GM18508 (cell line): ENCODE data around the gene MRPL10.

Source experiments
- ATAC-seq: cut with Tn5 transposase; IDR thresholded peaks from one replicate; pipeline ENCODE4 v1.9.1; 2021; ENCODE audit warnings: moderate number of reproducible peaks; ENCODE audit not compliant: insufficient read depth, unreplicated experiment

Gene MRPL10

DNA sequence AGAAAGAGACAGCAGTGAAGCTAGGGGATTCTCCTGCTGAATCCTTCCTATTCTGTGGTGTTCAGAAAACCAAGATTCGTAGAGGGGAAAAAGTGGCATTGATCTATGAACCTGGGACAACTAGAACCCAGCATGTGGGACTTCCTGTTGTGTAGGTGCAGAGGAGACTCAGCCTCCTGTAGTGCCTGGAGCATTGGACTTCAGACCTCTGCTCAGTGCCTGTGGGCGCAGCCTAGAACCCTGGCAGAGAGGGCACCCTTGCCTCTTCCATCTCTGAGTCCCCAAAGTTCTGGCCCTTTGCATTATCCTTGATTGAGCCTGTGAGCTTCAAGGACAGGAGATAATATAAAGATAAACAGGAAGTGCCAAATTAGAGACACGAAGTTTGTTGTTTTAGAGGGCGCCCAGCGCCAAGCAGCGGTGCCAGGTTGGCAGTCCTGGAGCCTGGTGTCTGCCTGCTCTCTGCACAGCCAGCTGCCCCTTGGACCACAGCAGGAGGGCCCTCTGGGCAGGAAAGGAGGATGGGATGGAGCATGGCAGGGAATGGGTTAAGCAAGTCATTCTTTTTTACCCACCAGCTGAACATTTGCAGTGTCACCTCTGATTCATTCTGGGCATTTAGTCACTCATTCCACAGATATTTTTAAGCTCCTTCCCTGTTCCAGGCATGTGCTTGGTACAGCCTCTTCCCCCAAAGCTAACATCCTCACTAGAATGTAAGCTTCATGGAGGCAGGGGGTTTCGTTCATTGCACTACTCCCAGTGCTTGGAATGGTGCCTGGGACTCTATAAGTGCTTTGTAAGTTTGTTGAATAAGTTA is 31.5 kb upstream of the MRPL10 start:
- no peak for ATAC-seq

DNA sequence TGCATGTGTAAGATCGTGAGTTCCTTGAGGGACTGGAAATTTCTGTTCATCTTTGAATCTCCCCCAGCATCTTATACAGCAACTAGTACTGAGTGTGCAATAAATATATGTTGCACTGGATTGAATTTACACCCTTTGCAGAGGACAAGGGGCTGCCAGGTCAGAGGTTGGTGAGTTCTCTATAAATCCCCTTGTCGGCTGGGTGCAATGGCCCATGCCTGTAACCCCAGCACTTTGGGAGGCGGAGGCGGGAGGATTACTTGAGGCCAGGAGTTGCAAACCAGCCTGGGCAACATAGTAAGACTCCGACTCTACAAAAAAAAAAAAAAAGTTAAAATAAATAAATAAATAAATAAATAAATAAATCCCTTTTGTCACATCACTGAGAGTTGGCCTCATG is 29.0 kb upstream of the MRPL10 start:
- ATAC-seq = no peak

DNA sequence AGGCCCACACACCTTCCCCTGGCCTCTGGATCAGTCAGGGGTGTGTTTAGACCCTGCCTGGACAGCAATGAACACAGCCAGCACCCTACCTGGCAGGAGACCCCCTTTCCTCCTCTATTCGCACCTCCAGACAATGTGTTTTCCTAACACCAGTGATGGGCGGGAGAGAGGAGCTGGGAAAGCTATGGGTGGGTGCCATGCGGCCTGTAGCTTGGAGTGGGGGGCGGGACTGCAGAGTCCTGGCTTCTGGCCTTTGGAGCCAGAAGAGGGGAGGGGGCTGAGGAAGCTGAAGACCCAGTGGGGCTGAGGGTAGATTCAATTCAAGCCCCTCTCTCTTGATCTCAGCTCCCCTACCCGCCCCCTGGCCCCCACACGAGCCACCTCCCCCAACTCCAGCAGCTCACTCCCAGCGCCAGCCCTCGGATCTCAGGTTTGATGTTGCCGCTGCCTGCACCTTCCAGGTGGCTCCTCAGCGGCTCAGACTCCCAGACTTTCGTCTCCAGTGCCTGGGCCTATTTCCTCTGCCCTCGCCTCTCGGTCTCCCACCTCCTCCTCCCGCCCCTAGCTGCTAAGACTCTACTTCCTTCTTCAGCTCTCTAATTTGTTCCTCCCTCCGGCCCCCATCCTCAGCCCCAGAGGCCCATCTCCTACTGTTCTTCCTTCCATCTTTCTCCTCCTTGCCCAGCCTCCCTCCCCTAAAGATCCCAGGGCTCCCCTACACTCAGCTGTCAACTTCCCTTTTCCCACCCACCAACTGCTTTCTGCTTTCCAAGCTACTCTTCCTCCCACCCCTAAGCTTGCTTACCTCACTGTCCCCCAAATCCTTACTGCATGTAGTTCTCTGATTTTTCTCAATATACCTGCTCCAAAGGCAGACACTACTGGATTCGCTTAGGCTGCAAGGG is 26.5 kb upstream of the MRPL10 start:
- ATAC-seq = no peak

DNA sequence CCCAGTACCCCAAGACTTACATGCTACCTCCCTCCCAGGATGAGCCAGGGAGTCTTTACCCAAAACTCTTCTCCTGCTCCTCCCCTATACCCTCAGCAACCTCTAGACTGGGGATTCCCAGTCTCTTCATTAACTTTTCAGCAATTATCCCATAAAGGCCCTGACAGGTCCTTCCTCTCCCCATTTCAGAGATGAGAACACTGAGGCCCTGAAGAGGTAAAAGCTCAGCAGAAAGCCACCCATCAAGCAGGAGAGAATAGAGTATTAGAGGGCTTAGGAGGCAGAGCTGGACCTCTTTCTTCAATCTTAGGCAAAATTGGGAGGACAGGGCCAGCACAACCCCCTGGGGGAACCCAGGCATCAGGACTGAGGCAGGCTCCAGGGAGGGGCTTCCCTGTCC is 25.5 kb upstream of the MRPL10 start:
- ATAC-seq = no peak

DNA sequence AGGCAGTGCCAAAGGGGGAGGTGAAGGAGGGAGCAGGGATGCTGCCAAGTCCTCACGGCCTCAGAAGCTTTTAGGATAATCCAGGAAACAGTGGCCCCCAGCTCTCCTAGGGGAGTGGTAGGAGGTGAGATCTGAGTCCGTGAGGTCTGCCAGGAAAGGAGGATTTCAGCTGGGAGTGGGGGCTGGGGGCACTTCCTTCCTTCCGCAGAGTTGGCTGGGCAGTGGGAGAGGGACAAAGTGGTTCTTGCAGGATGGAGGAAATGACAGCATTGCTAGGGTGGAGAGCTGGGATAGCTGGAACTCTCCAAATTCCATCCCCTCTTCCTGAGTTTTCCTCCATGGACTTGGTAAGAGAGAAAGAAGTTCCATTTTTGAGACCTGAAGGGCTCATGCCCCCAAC is 24.4 kb upstream of the MRPL10 start:
- ATAC-seq = no peak

DNA sequence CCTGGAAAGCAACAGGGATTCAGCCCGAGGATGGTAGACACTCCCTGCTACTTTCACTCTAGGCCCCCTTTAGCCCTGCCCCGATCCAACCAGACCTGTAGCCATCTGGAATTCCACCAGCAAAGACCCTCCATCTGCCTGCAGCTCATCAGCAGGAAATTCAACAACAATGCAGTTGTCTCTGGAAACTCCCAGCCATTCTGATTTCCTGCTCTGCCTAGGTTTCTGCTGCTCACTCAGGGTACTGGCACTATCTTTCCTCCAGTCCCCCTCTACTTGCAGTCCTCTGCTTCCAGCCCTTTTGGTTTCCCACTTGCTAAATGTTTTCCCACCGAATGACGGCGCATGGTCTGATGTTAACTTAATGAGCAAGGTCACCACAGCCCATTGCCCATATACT is 22.3 kb upstream of the MRPL10 start:
- no peak for ATAC-seq

DNA sequence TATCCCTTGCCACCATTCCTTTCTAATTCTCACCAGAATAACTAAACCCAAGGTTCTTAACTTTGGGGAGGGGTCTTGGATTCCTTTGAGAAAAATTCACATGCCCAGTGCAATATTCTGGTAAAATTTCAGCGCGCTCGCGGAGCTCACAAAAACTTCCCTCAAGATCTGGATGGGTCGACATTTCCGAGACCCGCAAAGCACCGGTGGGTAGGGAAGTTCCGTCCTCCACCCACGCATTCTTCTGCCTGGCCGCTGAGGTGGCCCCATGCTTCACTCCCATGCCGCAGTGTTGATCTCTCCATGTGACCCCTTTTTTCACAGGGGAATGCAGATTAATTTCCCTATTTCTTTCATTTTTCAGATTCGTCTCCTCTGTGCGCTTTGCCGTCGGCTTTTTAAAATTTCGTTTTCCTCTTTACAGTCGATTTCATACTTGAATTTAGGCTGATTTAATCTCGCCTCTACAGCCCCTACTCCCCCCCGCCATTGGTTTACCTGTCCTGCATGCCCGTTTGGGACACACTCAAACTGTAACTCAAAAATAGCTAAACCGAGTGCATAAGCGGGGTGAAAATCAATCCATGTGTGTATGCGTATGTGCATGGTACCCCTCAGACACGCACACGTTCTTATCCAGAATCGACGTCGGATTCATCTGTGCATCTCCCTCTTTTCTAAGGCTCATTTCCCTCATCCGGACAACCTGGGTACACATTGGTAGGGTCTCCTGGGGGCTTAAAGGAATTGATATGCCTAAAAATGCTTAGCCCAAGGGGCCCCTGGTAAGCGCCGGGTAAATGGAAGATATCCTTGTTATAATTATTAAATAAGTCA is 21.0 kb upstream of the MRPL10 start:
- ATAC-seq = no peak

DNA sequence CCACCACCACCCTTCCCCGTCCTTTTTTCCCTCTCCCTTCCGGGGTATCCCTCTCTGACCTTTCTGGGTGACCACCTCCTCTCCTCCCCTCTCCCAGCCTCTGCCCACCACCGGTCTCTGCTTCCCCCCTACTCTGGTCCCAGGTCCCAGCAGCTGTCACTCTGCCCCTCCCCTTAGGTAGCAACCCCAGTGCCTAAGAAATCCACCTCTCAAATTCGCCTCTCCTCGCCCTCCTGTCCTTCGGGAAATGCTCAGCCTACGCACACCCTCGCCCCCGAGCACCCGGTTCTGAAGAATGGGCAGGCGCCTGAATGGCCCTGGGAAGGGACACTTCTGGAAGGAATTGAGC is 20.4 kb upstream of the MRPL10 start:
- ATAC-seq = no peak

DNA sequence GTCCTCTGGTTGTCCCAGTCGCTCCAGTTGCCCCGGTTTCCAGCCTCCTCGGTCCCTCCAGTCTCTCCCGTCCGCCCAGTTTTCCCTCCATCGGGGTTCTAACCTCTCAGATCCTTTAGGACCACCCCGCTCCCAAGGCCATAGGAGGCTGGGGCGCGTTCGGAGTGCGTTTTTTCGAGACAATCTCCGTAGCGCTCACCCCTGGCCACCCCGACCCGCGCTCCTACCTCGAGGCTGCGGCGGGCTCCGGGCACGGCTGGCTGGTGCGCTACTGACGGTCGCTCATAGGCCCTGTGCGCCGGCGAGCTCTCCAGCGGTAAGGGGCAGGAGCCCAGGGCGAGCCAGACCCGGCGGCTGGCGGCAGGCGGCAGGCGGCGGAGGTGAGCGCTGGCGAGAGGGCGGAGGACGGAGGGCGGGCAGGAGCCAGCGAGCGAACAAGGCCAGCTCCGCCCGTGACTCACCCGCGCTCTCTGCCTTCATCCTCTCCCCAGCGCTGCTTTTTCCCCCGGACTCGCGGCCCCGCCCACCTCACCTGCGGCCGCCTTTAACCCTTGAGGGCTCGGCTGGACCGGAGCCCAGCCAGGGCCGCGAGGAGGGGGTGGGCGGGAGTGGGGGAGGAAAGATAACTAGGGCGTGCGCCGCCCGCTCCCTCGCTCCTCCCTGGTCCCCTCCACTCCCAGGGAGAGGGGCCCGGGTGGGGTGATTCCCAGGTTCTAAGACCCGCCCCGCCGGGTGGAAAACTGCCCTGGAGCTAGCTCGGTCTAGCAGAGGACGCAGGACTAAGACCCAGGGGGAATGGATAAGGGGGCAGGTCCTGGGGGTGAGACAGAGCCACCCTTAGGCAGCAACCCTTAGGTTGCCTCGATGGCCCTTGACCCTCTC is 19.6 kb upstream of the MRPL10 start, which contains the start of gene SP6:
Gene SP6 (minus strand): TSS at position 472 of the 882 bp plus-strand sequence. CDS start 2,734 bp downstream, outside the sequence.
- no peak for ATAC-seq

DNA sequence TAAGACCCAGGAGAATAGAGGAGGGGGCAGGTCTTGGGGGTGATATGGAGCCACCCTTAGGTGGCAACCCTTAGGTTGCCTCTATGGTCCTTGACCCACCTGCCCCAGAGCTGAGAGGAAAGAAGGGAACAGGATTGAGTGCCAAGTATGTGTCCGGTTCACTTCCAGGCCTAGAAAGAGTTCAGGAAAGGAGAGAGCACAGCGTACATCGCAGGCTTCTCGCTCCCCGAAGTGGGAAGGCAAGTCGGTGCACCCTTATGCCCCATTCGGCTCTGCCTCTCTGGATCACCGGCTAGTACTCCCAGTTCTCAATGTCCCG is 19.0 kb upstream of the MRPL10 start:
- no peak for ATAC-seq

DNA sequence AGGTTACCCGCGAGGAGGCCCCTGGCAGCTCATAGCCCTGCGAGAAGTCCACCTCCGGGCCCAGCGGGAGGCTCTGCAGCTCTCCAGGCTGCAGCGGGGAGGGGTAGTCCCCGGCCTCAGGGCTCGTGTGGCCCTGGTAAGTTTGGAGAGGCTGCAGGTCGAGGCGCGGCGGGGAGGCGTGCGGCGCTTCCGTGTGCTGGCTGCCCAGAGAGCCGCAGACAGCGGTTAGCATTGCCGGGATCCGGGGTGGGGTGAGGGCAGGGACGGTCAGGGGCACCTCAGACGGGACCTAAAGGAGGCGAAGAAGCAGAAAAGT is 16.8 kb upstream of the MRPL10 start:
- ATAC-seq = no peak

DNA sequence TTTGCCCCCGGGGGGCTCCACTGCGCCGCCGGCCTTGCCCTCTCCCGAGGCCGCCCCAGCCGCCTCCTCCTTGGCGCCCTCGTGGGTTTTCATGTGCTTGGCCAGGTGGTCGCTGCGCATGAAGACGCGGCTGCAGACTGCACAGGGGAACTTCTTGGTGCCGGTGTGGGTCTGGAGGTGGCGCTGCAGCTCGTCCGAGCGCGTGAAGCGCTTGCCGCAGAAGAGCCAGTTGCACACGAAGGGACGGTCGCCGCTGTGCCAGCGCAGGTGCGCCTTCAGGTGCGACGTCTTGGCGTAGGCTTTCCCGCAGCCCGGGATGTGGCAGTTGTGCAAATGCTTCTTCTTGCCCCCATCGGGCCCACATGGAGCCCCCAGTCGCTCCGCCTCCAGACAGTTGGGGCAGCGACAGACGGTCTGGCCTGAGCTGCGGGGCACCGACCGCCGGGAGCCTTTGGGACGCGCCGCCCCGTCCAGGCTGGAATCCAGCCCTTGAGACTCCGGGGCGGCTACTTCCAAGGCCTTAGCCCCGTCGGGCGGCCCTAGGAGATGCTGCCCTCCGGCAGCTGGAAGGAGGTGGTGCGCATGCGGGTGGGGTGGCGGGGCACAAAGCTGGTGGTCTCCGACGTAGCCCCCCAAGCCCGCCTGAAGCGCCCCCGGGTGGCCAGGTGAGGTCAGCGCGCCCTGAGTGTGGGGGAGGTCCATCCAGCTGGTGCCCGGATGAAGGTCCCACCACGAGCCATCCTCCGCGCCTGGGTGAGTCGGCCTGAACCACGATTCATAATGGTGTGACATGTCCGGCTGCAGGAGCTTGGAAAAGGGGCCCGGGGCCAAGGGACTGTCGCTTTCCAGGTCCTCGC is 16.2 kb upstream of the MRPL10 start:
- ATAC-seq = no peak

DNA sequence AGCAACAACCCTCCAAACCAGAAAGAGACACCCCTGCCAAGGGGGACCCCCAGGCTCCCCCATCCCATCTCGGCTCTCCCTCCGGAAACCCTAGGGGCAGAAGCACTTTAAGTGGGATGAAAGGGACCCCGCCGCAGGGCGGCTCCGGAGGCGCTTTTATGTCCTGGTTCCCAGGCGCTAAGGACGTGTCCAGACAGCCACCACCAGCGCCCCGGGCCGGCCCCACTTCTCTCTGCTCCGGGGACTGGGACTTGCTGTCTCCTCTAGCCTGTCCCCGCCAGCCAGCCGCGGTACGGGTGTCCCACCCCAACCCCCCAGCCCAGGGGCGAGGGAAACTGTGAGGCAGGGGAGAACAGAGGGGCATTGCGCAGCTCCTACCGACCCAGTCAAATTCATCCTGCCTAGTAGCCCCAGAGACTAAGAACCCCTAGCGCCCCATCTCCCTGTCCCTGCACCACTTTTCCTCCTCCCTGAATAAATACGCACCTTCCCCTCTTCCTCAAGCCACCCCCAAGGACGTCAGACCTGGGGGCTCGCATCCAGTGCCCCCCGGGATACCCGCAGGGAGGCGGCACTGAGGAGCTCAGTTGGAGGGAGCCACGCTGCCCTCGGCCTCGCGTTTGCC is 15.5 kb upstream of the MRPL10 start:
- ATAC-seq = no peak

DNA sequence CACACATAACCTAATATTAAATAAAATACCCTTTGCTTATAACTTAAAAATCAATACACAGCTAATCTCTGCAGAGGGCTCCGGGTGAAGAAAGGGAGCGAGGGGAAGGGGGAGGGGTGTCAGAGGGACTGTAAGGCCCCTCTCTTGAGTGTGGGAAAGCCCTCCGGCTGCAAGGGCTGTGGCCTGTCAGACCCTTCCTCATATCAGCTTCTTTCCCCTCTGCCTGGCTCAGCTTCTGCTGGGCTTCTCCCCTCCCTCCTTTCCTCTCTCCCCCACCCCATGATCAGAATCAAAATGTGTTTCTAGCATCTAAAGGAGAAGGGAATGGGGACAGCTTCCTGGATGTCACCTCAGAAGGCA is 14.4 kb upstream of the MRPL10 start:
- no peak for ATAC-seq

DNA sequence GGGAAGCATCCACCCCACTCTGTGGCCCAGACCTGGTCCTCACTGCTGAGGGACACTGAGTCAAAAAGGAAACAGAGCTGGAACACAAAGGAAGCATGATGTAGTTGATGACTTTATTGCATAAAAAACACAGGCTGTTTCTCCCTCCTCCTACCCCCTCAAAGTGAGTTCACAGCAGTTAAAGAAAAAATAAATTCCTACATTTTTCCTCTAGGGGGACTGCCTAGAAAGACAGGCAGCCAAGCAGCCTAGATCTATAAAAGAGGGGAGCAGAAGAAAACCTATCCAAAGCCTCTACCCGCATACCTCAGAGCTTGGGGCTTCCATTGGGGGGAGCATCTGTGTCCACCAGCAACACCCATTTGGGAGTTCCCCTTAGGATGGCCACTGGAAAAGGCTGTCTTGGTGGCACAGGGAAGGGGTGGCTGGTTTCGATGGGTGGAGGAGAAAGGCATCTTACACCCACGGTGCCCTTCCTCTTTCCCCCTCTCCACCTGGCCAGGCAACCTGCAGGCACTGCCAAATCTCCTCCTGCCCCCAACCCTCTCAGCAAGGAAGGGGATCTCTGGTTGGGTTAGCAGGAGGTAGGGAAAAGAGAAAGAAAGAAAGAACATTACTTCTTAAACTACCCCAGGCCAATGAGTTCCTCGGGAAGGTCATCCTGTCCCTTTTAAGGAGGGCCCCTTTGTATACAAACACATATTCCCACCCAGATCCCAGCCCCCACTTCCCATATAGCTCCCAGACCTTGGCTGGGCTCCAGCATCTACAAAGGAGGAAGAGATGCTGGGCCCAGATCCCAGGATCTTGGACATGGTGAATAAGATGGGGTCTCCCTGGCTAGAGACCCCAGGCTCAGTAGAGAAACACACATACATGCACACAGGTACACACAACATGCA is 13.7 kb upstream of the MRPL10 start:
- ATAC-seq = no peak

DNA sequence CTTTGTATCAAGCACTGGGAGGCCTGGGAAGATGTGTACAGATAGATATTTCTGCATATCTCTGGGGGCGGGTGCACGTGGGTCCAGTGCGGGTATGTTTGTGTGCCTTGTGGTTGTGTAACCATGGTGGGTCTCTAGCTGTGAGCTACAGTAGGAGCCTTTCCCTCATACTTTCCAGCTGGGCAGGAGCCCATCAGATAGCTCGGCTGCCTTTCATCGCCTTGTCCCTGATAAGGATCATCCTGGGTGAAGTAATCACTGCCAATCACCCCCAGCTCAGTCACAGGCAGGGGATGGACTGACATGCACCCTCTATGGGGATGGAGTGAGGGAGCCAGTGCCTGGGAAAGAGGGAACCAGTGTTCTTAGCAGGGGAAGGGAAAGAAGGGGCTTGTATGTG is 12.9 kb upstream of the MRPL10 start:
- ATAC-seq = no peak

DNA sequence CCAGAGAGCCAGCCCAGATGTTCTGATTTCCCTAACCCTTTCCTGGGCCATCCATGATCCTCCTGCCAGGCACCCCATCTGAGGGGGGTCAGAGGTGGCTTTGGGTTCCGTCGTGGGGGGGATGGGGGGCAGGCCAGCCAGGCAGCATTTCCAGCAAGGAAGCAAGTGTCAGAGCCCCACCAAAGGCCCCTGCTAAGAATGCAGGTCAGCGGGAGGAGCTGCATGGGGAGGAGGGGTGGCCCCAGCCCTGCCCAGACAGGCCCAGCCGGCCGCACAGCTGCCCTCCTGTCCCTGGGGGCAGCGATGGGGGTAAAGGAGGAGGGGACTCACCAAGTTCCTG is 12.0 kb upstream of the MRPL10 start:
- ATAC-seq = no peak
